HepG2 (cell line): ENCODE data around the gene KISS1. TPM values are rescaled to one million over a fixed set of nuclear protein-coding genes. Genes with fewer than 3 reads are reported as not detected.

Experiments
- ATAC-seq: fragments of 200-7000 bp; cut with Tn5 transposase; 3 replicates; pipeline ENCODE4 v1.9.1; 2020; ENCODE audit warnings: mild to moderate bottlenecking, moderate library complexity
- BruUV-seq: library from RNA; stranded (reverse); fragments of 400-500 nt; replicated peaks from 2 replicates; lab custom pipeline; 2021; lab: Mats Ljungman, UMichigan
- CTCF ChIA-PET: fragments of 300-600 bp; formaldehyde crosslinking; extraction: SDS; loops from one replicate; lab custom pipeline; 2021; ENCODE audit warnings: low total read pairs, inconsistent platforms, low intra/inter-chr PET ratio; lab: Yijun Ruan, JAX
- POLR2A ChIA-PET: fragments of 350-600 bp; sonication (Branson Sonifier 250); formaldehyde crosslinking; loops from one replicate; lab custom pipeline; 2020; ENCODE audit warnings: antibody characterized with exemption, inconsistent platforms; lab: Yijun Ruan, JAX
- DNase-seq: peaks from one replicate; pipeline ENCODE4 v3.0.0-alpha.2; 2015; ENCODE audit warnings: low spot score
- FAIRE-seq: peaks from 3 replicates; lab custom pipeline; 2011; peaks lifted over from hg19 to GRCh38; lab: Jason Lieb, UNC
- H2AFZ ChIP-seq: one replicate; pipeline ENCODE4 v1.6.1; 2011; ENCODE audit warnings: low read length, inconsistent platforms
- H3K27ac ChIP-seq: fragments of 300-600 bp; 3 replicates; pipeline ENCODE4 v1.8.0; 2011; ENCODE audit warnings: mixed run types, mild to moderate bottlenecking, mixed read lengths, low read length, inconsistent platforms; ENCODE audit not compliant: insufficient read depth; ENCODE audit errors: extremely low read length
- H3K27me3 ChIP-seq, 2 experiments: fragments of 200-600 bp in 1 of 2; 2 replicates in 1 of 2; 3 replicates in 1 of 2; pipeline versions ENCODE4 v1.6.0 to v1.8.0; 2011; ENCODE audit warnings: low read length in 2 of 2, mild to moderate bottlenecking in 2 of 2, moderate library complexity in 2 of 2, inconsistent platforms in 1 of 2; ENCODE audit not compliant: insufficient read depth in 2 of 2, control insufficient read depth in 1 of 2
- H3K36me3 ChIP-seq, 2 experiments: fragments of 200-600 bp in 1 of 2; replicated peaks in 1 of 2; 2 replicates in 1 of 2; 3 replicates in 1 of 2; pipeline versions ENCODE4 v1.5.1 to v1.8.0; 2011; ENCODE audit warnings: low read length in 2 of 2, inconsistent platforms in 1 of 2; ENCODE audit not compliant: insufficient read depth in 2 of 2, control insufficient read depth in 1 of 2
- H3K4me1 ChIP-seq: 2 replicates; pipeline ENCODE4 v1.5.1; 2012; ENCODE audit warnings: low read length, inconsistent platforms; ENCODE audit not compliant: insufficient read depth
- H3K4me2 ChIP-seq: 2 replicates; pipeline ENCODE4 v1.6.0; 2011; ENCODE audit warnings: low read depth, low read length, inconsistent platforms
- H3K4me3 ChIP-seq, 3 experiments: fragments of 200-600 bp in 1 of 3; sonication (generic), shearing (Covaris generic) in 1 of 3; replicated peaks in 1 of 3; 2 replicates each; pipeline ENCODE4 v1.5.1; 2011 to 2016; ENCODE audit warnings: low read length in 3 of 3, inconsistent platforms in 2 of 3, low read depth in 2 of 3, mild to moderate bottlenecking in 2 of 3, control low read depth in 1 of 3, mixed read lengths in 1 of 3; ENCODE audit not compliant: insufficient read depth in 1 of 3
- H3K79me2 ChIP-seq: one replicate; pipeline ENCODE4 v1.6.1; 2011; ENCODE audit warnings: low read length, inconsistent platforms; ENCODE audit not compliant: insufficient read depth
- H3K9ac ChIP-seq: 2 replicates; pipeline ENCODE4 v1.6.0; 2011; ENCODE audit warnings: mild to moderate bottlenecking, low read depth, low read length, inconsistent platforms; ENCODE audit not compliant: insufficient read depth
- H3K9me3 ChIP-seq: 2 replicates; pipeline ENCODE4 v1.5.1; 2012; ENCODE audit warnings: mild to moderate bottlenecking, low read length
- H4K20me1 ChIP-seq: 2 replicates; pipeline ENCODE4 v1.6.0; 2011; ENCODE audit warnings: inconsistent platforms, mild to moderate bottlenecking, low read length, moderate library complexity; ENCODE audit not compliant: insufficient read depth
- ASH2L ChIP-seq: fragments of 300-600, 200-600 bp; sonication (generic); IDR thresholded peaks from 2 replicates; pipeline ENCODE4 v1.7.0; 2017; ENCODE audit warnings: low read depth, mild to moderate bottlenecking, moderate library complexity, mixed read lengths, low read length; ENCODE audit not compliant: insufficient read length
- CBFB ChIP-seq: sonication (generic); formaldehyde crosslinking; IDR thresholded peaks from 2 replicates; pipeline ENCODE4 v1.4.0; 2020; ENCODE audit warnings: missing genetic modification reagents
- CENPX ChIP-seq: sonication (generic); formaldehyde crosslinking; IDR thresholded peaks from 2 replicates; pipeline ENCODE4 v1.9.0; 2021; ENCODE audit warnings: mild to moderate bottlenecking, missing genetic modification reagents, moderate library complexity
- PHB2 ChIP-seq: fragments of 450-650 bp; IDR thresholded peaks from 2 replicates; pipeline ENCODE4 v1.6.1; 2018; ENCODE audit not compliant: partially characterized antibody
- ZNF451 ChIP-seq: sonication (generic); formaldehyde crosslinking; IDR thresholded peaks from 2 replicates; pipeline ENCODE4 v1.5.0; 2020; ENCODE audit warnings: mild to moderate bottlenecking, missing genetic modification reagents
- ZNF484 ChIP-seq: sonication (generic); formaldehyde crosslinking; IDR thresholded peaks from 2 replicates; pipeline ENCODE4 v1.5.1; 2020; ENCODE audit warnings: mild to moderate bottlenecking, low read depth, missing genetic modification reagents, borderline replicate concordance
- ZNF549 ChIP-seq: sonication (generic); formaldehyde crosslinking; IDR thresholded peaks from 2 replicates; pipeline ENCODE4 v1.5.0; 2020; ENCODE audit warnings: missing genetic modification reagents
- ZNF574 ChIP-seq: sonication (generic); formaldehyde crosslinking; IDR thresholded peaks from 2 replicates; pipeline ENCODE4 v1.4.0; 2020; ENCODE audit warnings: missing genetic modification reagents
- ZNF850 ChIP-seq: sonication (generic); formaldehyde crosslinking; conservative IDR thresholded peaks from 2 replicates; pipeline ENCODE4 v1.9.0; 2021; ENCODE audit warnings: mild to moderate bottlenecking, missing genetic modification reagents
- ZSCAN12 ChIP-seq: sonication (generic); formaldehyde crosslinking; IDR thresholded peaks from 2 replicates; pipeline ENCODE4 v1.9.0; 2021; ENCODE audit warnings: mild to moderate bottlenecking, missing genetic modification reagents
- ZSCAN20 ChIP-seq: sonication (generic); formaldehyde crosslinking; IDR thresholded peaks from 2 replicates; pipeline ENCODE4 v1.4.0; 2020; ENCODE audit warnings: missing genetic modification reagents, mild to moderate bottlenecking, borderline replicate concordance
- WGBS: methylation state at CpG from one replicate; pipeline ENCODE4 v1.1.6; 2017; ENCODE audit warnings: low lambda C conversion rate; 5-methylcytosine and 5-hydroxymethylcytosine counted together
- in situ Hi-C: cut with HindIII; loops from 2 replicates; pipeline ENCODE4 v1.10.0; 2017; ENCODE audit warnings: low pct_unique_long_range_greater_than_20kb; ENCODE audit not compliant: extremely low pct_ligation_motif_present
- intact Hi-C: fragments of 100-400 bp; cut with micrococcal nuclease; formaldehyde crosslinking; loops from one replicate; pipeline ENCODE4 v1.10.0; 2022; ENCODE audit not compliant: unreplicated experiment
- polyA plus RNA-seq, 8 experiments: library from polyadenylated mRNA; depleted of rRNA in 3 of 8; stranded (reverse) in 7 of 8; unstranded in 1 of 8; fragments of >200 nt; fragmentation: Illumina TruSeq in 4 of 8; extraction: Trizol in 4 of 8; gene quantifications; 2 replicates each; pipeline versions ENCODE4 v1.2.1 to v1.2.3, GENCODE V29; 2011 to 2016; ENCODE audit warnings: low read depth in 4 of 8, missing spikeins in 1 of 8, mixed read lengths in 1 of 8; ENCODE audit not compliant: insufficient read depth in 1 of 8
- total RNA-seq, 5 experiments: library from RNA; depleted of rRNA; stranded (reverse); fragments of >200 nt; fragmentation: Illumina TruSeq; extraction: Trizol; gene quantifications; 2 replicates each; pipeline ENCODE4 v1.2.3, GENCODE V29; 2016; ENCODE audit warnings: low read depth in 1 of 5

The KISS1 gene
- total and polyA plus RNA-seq, 2 of the 13 experiments (the other 11 are each of a cell fraction or from before 2014, with no cell fraction given), result 0.24 to 0.80 TPM

DNA sequence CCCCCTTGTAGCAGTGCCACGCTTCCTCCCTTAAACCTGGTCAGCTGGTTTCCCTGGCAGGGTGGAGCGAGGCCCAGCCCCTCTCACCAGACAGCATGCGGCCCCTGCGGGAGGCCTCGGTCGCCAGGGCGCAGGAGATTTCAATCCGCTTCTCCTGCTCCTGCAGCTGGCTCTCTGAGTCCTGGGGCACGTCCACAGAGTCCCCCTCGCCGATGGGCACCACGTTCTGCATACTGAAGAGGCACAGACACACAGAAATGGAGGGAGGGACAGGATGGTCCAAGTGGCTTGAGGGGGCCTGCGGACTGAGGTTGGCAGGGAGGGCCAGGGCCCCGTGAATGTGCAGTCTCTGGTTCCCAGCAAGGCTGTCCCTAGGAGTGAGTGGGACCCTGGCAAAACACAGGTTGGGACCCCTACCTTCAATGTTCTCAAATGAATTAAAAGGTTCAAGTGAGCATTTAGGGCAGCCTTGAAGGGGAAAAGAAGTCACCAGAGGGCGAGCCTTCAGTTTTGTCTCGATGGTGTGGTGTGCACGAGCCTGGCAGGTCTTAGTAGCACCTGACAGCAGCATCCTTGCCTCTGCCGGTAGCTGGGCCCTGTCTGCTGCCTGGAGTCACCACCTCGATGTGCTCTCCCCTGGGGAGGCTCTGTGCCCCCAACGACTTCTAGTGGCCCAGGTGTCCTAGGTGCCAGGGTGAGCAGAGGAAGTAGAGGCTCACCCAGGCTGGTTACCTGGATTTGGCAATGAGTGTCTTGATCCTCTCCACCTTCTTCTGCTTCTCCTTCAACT, 31.9 kb upstream of the KISS1 start:
- POLR2A ChIA-PET, result no interaction called here
- no peaks in the 10 kb centered on the region for H3K27me3 ChIP-seq
- ATAC-seq, result no peak
- BruUV-seq, result no TSS peak
- no peaks in the 10 kb centered on the region for H4K20me1 ChIP-seq
- H3K27ac ChIP-seq, result no peak overlapping the region
- no peak overlapping the region for H3K4me3 ChIP-seq
- TF ChIP-seq ZSCAN20 (CRISPR knock-in tag) (no peak), ZNF850 (CRISPR knock-in tag) (no peak), CBFB (CRISPR knock-in tag) (no peak), ZNF451 (CRISPR knock-in tag) (no peak), ZNF574 (no peak), ZSCAN12 (CRISPR knock-in tag) (no peak), ZNF549 (no peak), CENPX (no peak), ZNF484 (CRISPR knock-in tag) (no peak), ASH2L (no peak), PHB2 (no peak)
- TF ChIP-seq, all 625 proteins: peak for 0
- no peaks in the 10 kb centered on the region for H3K9me3 ChIP-seq
- intact Hi-C loops (no loop called here), in situ Hi-C loops (no loop called here)
- H2AFZ ChIP-seq, result no peak overlapping the region
- no peak for FAIRE-seq
- DNase-seq, result no peak
- H3K4me2 ChIP-seq, result no peak overlapping the region
- peaks cover 13 to 35% of the 10 kb centered on the region in 2 experiments; a peak in 4 of 5 replicates for H3K36me3 ChIP-seq
- CTCF ChIA-PET, result no interaction called here
- no peak overlapping the region for H3K9ac ChIP-seq
- WGBS, result 91% methylated on average over 16 of the region's 20 CpGs
- H3K4me1 ChIP-seq, result peaks cover 18% of the 10 kb centered on the region
- no peaks in the 10 kb centered on the region for H3K79me2 ChIP-seq
